Measurements from ENCODE around the gene ZNF611. TPM values are rescaled to one million over a fixed set of nuclear protein-coding genes. Genes with fewer than 3 reads are reported as not detected.
"Not testable (repeated sequence)": the region's sequence is repeated elsewhere in the genome, so short reads cannot be mapped to it uniquely, and the experiment has no call there.

The ZNF611 gene
- total and polyA plus RNA-seq, 9 of the 15 experiments (the other 6 are each of a cell fraction or from before 2014, with no cell fraction given) = 3.7 to 29.6 (median 12.8) TPM

GRCh38 chr19:52723907-52724598 is 10.8 kb downstream of the ZNF611 start (continued):
- peak; percentile 30; the same call in 1 of the 2 replicates for TF ChIP-seq TFAP4 (CRISPR knock-in tag; IDR thresholded peaks at IDR 0.05; ENCODE audit: borderline replicate concordance)
- TF ChIP-seq FOSL1 (tag; conservative IDR thresholded peaks at IDR 0.05) = peak; percentile 52; the same call in 1 of the 2 replicates
- TF ChIP-seq HNRNPL (IDR thresholded peaks at IDR 0.05; ENCODE audit: low read depth, low read length) = 0 out of 2 replicates have a peak, but pooled peaks have one; percentile 20
- peak; percentile 60; the same call in 1 of the 2 replicates for TF ChIP-seq GATA2 (CRISPR knock-in tag; IDR thresholded peaks at IDR 0.05)
- peak; percentile 89 for TF ChIP-seq EP300 (IDR thresholded peaks at IDR 0.05; ENCODE audit: low read length)
- peak; percentile 79; the same call in 1 of the 2 replicates for TF ChIP-seq CREB3 (tag; conservative IDR thresholded peaks at IDR 0.05; ENCODE audit: low read depth)
- TF ChIP-seq ZNF644 (tag; IDR thresholded peaks at IDR 0.05; ENCODE audit: low read depth) = peak; percentile 53; the same call in 1 of the 2 replicates
- peak; percentile 77 for TF ChIP-seq LEF1 (IDR thresholded peaks at IDR 0.05)
- peak; percentile 69 for TF ChIP-seq ZNF766 (CRISPR knock-in tag; conservative IDR thresholded peaks at IDR 0.05)
- peak; percentile 47; the same call in 1 of the 2 replicates for TF ChIP-seq MYNN (IDR thresholded peaks at IDR 0.05)
- TF ChIP-seq MYNN (CRISPR knock-in tag; IDR thresholded peaks at IDR 0.05); ID3 (CRISPR knock-in tag; IDR thresholded peaks at IDR 0.05); NR2C1 (IDR thresholded peaks at IDR 0.05): not testable (repeated sequence)
- peak; percentile 28; the same call in 1 of the 2 replicates for TF ChIP-seq E2F3 (CRISPR knock-in tag; IDR thresholded peaks at IDR 0.05)
- peak; percentile 87; the same call in 1 of the 2 replicates for TF ChIP-seq RNF2 (IDR thresholded peaks at IDR 0.05)
- TF ChIP-seq SMAD4 (CRISPR knock-in tag; conservative IDR thresholded peaks at IDR 0.05) = peak; percentile 81; the same call in 1 of the 2 replicates
- peak; percentile 71; the same call in 1 of the 2 replicates for TF ChIP-seq HSF4 (CRISPR knock-in tag; IDR thresholded peaks at IDR 0.05; ENCODE audit: borderline replicate concordance)
- TF ChIP-seq ZNF395 (CRISPR knock-in tag; IDR thresholded peaks at IDR 0.05) = peak; percentile 65; the same call in 1 of the 2 replicates
- 0 out of 2 replicates have a peak, but pooled peaks have one; percentile 79 for TF ChIP-seq ID3 (tag; IDR thresholded peaks at IDR 0.05)
- TF ChIP-seq ZNF398 (CRISPR knock-in tag; IDR thresholded peaks at IDR 0.05) = 0 out of 2 replicates have a peak, but pooled peaks have one; percentile 28
- TF ChIP-seq CBFA2T3 (IDR thresholded peaks at IDR 0.05) = peak; percentile 91
- peak; percentile 87 for TF ChIP-seq CBFA2T2 (conservative IDR thresholded peaks at IDR 0.05)
- TF ChIP-seq NR2C1 (tag; IDR thresholded peaks at IDR 0.05) = peak; percentile 60
- 0 out of 2 replicates have a peak, but pooled peaks have one; percentile 27 for TF ChIP-seq GATAD2B (IDR thresholded peaks at IDR 0.05; ENCODE audit: borderline replicate concordance)

Data from K562 (cell line).